COLO668 (cell line): ENCODE measurements around the gene NABP1.
A peak's percentile ranks its signal among the peaks of the same experiment; 100 is the strongest.

Experiments used
- DNase-seq: peaks from one replicate; lab custom pipeline; 2025; ENCODE audit not compliant: unreplicated experiment; lab: John Stamatoyannopoulos, UW

Gene NABP1

GRCh38 chr2:191679818-191680600 lies 2.1 kb downstream of the NABP1 start:
- no peak for DNase-seq

DNA sequence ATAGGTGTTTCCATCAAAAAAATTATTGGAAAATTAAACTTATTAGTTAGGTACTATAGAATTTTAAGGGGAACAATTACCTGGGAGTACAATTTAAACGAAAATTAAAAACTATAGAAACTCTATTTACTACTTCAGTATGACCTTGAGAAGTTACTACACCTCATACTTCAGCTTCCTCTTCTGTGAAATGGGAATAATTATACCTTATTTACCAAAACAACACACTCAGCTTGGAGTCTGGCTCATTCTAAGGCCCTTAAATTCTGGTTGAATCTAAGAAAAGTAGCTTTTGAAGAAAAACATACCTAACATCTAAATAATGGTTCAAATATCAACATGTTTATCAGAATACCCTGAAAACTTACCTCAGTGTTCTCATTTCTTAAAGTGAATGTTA lies 2.7 kb downstream of the NABP1 start:
- DNase-seq: no peak

DNA sequence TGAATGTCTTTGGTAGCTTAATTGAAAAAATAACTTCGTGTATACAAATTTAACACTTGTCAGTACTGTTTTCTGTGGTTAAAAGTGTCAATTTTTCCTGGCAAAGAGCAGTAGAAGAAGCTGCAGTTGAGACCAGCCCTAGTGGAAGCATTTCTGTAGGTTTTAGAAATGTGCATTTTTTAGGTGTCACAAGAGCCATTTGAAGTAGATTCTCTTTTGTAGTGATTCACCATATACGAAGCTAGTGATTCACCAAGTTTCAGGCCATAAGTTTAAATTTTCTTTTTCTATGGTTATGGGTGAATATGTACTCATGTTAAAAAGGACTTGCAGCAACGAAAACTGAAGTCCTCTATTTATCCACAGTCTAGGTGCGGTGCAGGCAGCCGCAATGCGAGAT lies 4.2 kb downstream of the NABP1 start:
- no peak for DNase-seq

- no peak for DNase-seq
Measured at GRCh38 chr2:191686066-191686465, 8.1 kb downstream of the NABP1 start.

DNA sequence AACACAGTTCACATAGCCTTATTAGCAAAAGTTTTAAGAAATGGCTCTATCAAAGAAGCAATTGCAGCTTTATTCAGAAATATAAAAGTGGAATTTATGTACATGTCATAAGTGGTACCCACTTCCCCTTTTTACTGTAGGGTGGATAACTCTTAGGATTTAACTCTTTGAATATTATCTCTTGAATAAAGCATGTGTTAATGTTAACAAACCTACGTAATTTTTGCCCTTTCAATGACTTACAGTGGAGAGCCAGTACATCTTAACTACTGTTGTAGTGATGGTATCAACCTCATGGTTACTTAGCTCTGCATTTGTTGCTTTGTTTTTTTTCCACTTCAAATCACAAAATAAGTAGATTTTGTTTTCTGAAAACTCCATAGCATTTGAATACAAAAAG lies 8.8 kb downstream of the NABP1 start:
- DNase-seq: no peak

- DNase-seq: no peak
Measured at GRCh38 chr2:191687867-191688266, 9.9 kb downstream of the NABP1 start.

DNA sequence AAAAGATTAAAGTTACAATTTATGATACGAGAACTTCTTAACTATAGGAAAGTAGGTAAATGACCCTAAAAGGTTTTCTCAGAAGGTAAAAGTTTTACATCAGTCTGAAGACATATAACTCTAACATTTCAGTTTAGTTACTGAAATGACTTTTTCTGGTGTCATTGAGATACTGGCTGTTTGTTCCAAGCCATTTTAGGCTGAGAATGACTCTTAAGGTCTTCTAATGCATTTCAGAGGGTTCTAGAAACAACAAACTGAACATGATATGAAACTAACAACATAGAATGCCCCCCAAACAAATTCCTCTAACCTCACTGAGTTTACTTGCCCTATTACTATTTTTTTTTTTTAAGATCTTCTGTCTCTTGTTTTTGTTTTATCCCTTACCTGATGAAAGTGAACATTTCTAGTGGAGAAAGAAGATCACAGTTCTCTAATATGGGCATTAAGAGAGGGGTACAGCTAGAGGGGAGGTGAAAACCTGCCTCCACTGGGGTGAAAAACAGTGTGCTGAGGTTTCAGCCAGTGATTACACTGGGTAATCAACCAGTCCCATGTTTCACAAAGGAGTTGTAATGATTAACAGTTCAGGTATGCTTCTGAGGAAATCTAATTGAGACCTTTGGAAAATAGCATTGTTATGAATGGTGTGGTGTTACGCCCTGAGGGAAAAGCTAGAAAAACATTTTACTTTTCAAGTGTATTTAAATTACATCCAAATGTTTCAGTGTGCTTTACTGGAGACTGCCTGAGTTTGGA lies 11.2 kb downstream of the NABP1 start:
- no peak for DNase-seq

GRCh38 chr2:191690327-191690726 lies 12.4 kb downstream of the NABP1 start:
- no peak for DNase-seq

GRCh38 chr2:191691016-191691735 lies 13.2 kb downstream of the NABP1 start:
- DNase-seq: peak; percentile 22

DNA sequence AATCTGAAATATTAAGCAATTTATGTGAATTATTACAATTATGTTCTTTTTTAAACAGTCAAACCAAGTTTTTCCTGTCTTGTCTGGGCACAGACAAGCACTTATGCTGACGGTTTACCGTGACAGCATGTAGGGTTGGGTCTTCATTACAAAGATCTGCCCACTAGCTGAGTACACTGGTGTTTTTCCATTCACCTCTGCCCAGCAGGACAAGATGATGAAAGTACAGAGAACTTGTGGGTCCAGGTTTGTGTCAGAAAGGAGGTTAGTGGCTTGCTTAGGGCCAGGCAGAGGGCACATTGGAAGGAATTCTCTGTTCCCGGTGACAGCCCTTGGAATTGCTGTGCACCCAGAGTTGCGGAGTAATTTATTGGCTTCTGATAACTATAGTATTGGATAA lies 14.0 kb downstream of the NABP1 start:
- no peak for DNase-seq

DNA sequence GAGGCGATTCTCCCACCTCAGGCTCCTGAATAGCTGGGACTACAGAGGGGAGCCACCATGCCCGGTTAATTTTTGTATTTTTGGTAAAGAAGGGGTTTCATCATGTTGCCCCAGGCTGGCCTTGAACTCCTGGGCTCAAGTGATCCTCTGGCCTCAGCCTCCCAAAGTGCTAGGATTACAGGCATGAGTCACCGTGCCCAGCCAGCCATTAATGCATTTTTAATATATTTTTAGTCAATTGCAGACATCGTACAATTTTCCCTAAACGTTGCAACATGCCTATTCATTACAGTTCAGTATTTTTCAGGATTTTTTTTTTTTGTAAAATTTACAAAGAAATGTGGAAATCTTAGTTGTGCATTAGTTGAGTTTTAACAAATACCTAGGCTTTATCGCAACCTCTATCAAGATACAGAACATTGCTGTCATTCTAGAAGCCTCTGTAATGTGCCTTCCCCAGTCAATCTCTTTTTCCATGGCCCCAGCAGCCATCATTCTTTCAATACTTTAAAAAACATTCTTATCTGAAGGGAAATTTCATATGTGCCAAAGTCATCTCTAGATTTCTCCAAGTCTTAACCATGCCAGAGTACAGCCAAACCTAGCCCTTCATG lies 14.7 kb downstream of the NABP1 start:
- DNase-seq: no peak

GRCh38 chr2:191693166-191693565 lies 15.2 kb downstream of the NABP1 start:
- DNase-seq: no peak

DNA sequence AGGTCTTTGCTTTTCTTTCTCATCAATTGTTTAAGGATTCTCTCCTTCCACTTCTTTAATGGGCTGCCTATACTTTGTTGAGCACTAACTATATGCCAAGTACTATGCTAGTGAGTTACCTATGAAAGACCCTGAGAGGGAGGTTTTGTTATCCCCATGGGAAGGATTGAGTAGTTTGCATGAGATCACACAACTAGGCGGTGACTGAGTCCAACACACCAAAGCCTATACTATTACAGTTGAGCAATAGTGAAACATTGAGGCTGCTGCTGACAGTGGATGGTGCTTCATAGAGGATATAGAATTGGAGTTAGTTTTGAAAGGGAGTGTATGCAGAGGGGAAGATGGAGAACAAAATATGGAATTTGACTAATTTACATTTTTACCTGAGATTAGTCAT lies 15.8 kb downstream of the NABP1 start:
- no peak for DNase-seq

DNA sequence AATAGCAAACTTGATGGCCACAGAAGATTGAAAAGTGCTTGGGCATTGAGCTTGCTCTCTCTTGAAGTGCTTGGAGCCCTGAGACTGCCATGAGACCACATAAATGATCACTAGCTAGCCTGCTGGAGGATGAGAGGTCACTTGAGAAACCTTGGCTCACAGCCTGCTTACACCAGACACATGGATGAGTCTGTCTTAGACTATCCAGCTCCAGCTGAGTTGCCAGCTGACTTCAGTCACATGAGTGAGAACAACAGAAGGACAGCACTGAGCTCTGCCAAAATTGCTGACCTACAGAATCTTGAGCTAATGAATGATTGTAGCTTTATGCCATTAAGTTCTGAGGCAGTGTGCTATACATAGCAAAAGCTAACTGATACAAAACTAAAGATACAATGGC lies 18.1 kb downstream of the NABP1 start:
- no peak for DNase-seq

DNA sequence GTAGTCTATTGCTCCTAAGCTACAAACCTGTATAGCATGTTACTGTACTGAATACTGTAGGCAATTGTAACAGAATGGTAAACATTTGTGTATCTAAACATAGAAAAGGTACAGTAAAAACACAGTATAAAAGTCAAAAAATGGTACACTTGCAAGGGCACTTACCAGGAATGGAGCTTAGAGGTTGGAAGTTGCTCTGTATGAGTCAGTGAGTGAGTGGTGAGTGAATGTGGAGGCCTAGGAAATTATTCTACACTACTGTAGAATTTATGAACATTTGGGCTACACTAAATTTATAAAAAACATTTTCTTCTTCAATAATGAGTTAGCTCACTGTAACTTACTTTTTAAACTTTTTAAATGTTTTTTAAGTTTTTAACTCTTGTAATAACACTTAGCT lies 19.0 kb downstream of the NABP1 start:
- no peak for DNase-seq

DNA sequence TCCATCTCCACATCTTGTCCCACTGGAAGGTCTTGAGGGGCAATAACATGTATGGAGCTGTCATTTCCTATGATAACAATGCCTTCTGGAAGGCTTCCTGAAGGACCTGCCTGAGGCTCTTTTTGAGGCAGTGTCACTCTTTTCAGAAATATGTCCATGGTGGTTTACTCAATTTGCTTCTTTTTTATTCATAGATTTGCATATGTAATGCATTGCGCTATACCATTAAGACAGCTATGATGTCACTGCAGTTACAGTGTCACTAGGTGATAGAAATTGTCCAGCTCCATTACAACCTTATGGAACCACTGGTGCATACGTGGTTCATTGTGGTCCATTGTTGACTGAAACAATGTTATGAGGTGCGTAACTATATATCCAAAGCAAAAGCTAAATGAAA lies 19.9 kb downstream of the NABP1 start:
- DNase-seq: no peak

GRCh38 chr2:191699341-191699945 lies 21.5 kb downstream of the NABP1 start:
- DNase-seq: no peak

DNA sequence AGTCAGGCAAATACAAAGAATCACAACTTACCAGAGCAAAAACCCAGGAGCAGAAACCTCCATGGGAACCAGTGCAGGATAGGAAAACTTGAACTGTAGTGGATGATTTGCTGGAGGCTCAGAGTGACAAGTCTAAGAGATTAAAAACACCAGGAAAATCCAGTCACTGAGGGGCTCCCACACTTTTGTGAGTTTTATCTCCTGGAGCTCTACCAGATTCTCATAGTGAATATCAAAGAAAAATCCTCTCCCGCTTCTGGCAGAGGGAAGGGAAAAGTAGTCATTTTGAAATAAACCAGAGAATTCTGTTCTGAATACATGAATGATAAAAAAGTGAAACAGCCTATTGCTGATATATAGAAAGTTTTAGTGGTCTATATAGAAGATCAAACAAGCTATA lies 23.1 kb downstream of the NABP1 start:
- DNase-seq: no peak

- DNase-seq: peak; percentile 38
Measured at GRCh38 chr2:191701696-191702095, 23.8 kb downstream of the NABP1 start.

DNA sequence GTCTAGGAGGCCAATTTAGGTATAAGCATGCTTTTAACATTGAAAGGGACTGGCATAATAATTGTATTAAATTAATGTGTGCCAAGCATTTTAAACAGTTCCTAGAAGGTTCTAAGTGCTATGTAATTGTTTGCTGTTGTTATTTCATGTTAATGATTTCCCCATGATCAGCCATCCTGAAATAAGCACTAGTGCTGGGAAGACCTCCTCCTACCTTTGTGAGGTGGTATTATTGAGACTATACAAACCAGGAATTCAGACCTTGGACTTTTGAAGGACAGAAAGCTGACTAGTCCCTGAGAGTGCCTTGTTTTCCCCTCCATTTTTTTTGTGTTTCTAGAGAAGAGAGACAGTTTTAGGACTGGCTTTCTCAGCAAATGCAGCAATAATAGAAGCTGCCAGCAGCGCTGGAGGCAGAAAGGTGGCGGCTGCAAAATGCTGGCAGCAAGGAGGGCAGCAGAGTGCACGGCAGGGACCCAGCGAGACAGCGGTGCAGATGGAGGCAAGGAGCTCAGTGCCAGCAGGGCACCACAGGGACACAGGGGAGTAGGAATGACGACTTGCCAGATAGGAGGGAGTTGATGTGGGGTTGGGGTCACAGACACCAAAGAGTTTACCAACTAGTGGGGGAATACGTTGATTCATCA lies 25.3 kb downstream of the NABP1 start:
- no peak for DNase-seq

GRCh38 chr2:191705084-191705483 lies 27.1 kb downstream of the NABP1 start:
- DNase-seq: no peak
